CD4-positive, alpha-beta memory T cell (primary cell): Measurements from ENCODE around the gene PTPRT. TPM values are rescaled to one million over a fixed set of nuclear protein-coding genes. Genes with fewer than 3 reads are reported as not detected.
"Not testable (repeated sequence)": the region's sequence is repeated elsewhere in the genome, so short reads cannot be mapped to it uniquely, and the experiment has no call there.

Source experiments
- CTCF ChIA-PET: fragments of 350-600 bp; sonication (Branson Sonifier 250); formaldehyde crosslinking; loops from one replicate; lab custom pipeline; 2021; ENCODE audit warnings: inconsistent platforms; ENCODE audit not compliant: partially characterized antibody; lab: Charles Lee
- POLR2A ChIA-PET: fragments of 350-600 bp; sonication (Branson Sonifier 250); formaldehyde crosslinking; loops from one replicate; lab custom pipeline; 2021; ENCODE audit not compliant: partially characterized antibody; lab: Charles Lee
- DNase-seq, 5 donors: peaks; one replicate each; pipeline versions ENCODE4 v3.0.0 to v3.0.0-alpha.2; 2020 to 2022; ENCODE audit warnings: mixed read lengths in 1 of 5
- H3K27ac ChIP-seq: one replicate; pipeline ENCODE4 v1.7.0; 2013; ENCODE audit warnings: low read depth, low read length
- H3K27me3 ChIP-seq: 2 replicates; pipeline ENCODE4 v1.7.0; 2013; ENCODE audit warnings: mild to moderate bottlenecking, low read length, moderate library complexity; ENCODE audit not compliant: insufficient read depth
- H3K36me3 ChIP-seq: 2 replicates; pipeline ENCODE4 v1.7.0; 2013; ENCODE audit warnings: mild to moderate bottlenecking, low read length, moderate library complexity; ENCODE audit not compliant: insufficient read depth
- H3K4me1 ChIP-seq: 2 replicates; pipeline ENCODE4 v1.7.0; 2013; ENCODE audit warnings: mild to moderate bottlenecking, low read length, moderate library complexity; ENCODE audit not compliant: insufficient read depth
- H3K4me3 ChIP-seq, 2 donors: one replicate each; pipeline ENCODE4 v1.7.0; 2013; ENCODE audit warnings: low read length in 2 of 2, mild to moderate bottlenecking in 1 of 2
- H3K9me3 ChIP-seq, 2 donors: one replicate each; pipeline ENCODE4 v1.7.0; 2013; ENCODE audit warnings: low read length in 2 of 2, control low read depth in 1 of 2; ENCODE audit not compliant: control insufficient read depth in 1 of 2
- H3K27ac Mint-ChIP-seq, 7 donors: one replicate each; pipeline ENCODE4 v1.8.0; 2020 to 2021; ENCODE audit warnings: mixed read lengths in 7 of 7, mild to moderate bottlenecking in 6 of 7, inconsistent platforms in 3 of 7, moderate library complexity in 3 of 7
- H3K27me3 Mint-ChIP-seq, 2 donors: one replicate each; pipeline ENCODE4 v1.8.0; 2020 to 2021; ENCODE audit warnings: mixed read lengths in 2 of 2
- H3K36me3 Mint-ChIP-seq, 2 donors: one replicate each; pipeline ENCODE4 v1.8.0; 2020 to 2021; ENCODE audit warnings: mixed read lengths in 2 of 2, inconsistent platforms in 1 of 2, mild to moderate bottlenecking in 1 of 2
- H3K4me1 Mint-ChIP-seq, 4 donors: one replicate each; pipeline ENCODE4 v1.8.0; 2020 to 2021; ENCODE audit warnings: mixed read lengths in 4 of 4, mild to moderate bottlenecking in 1 of 4
- H3K4me3 Mint-ChIP-seq, 8 donors: one replicate each; pipeline ENCODE4 v1.8.0; 2020 to 2021; ENCODE audit warnings: mixed read lengths in 8 of 8, mild to moderate bottlenecking in 7 of 8, moderate library complexity in 6 of 8, inconsistent platforms in 3 of 8
- H3K9me3 Mint-ChIP-seq, 8 donors: one replicate each; pipeline ENCODE4 v1.8.0; 2020 to 2021; ENCODE audit warnings: mixed read lengths in 8 of 8, mild to moderate bottlenecking in 5 of 8, inconsistent platforms in 3 of 8, moderate library complexity in 1 of 8
- intact Hi-C: fragments of 100-400 bp; cut with micrococcal nuclease; formaldehyde crosslinking; loops from one replicate; pipeline ENCODE4 v1.15.1; 2023
- polyA plus RNA-seq, 2 donors: library from polyadenylated mRNA; unstranded; fragments of 300-500 nt; fragmentation: Illumina TruSeq; gene quantifications; one replicate each; pipeline ENCODE4 v1.2.3, GENCODE V29; 2021
- total RNA-seq, 2 experiments: library from RNA; stranded (reverse); gene quantifications; one replicate each; pipeline ENCODE4 v1.2.3, GENCODE V29; 2021

PTPRT gene
- total and polyA plus RNA-seq, 4 experiments from 2014 or later = not detected

- H3K27me3 Mint-ChIP-seq = no peaks in the 10 kb centered on the region
- CTCF ChIA-PET = no interaction called here
Measured at GRCh38 chr20:42901689-42902440, 287.8 kb downstream of the PTPRT start.

GRCh38 chr20:42900764-42901163 is 288.9 kb downstream of the PTPRT start:
- H3K27me3 Mint-ChIP-seq, H3K27me3 ChIP-seq, H3K9me3 ChIP-seq, H3K4me1 Mint-ChIP-seq, DNase-seq, H3K4me3 ChIP-seq, H3K27ac Mint-ChIP-seq, H3K36me3 Mint-ChIP-seq, intact Hi-C loops, CTCF ChIA-PET, H3K4me3 Mint-ChIP-seq, H3K36me3 ChIP-seq, POLR2A ChIA-PET, H3K27ac ChIP-seq, H3K4me1 ChIP-seq: not testable (repeated sequence)
- peaks cover 0 to 14% (median 5%) of the 10 kb centered on the region in 8 donors for H3K9me3 Mint-ChIP-seq

More at GRCh38 chr20:42901689-42902440, 287.8 kb downstream of the PTPRT start:
- no peaks in the 10 kb centered on the region for H3K36me3 Mint-ChIP-seq
- POLR2A ChIA-PET = no interaction called here
- no peak overlapping the region for H3K27ac Mint-ChIP-seq
- Histone ChIP-seq H3K9me3 (no peaks in the 10 kb centered on the region), H3K4me1 (no peaks in the 10 kb centered on the region), H3K27ac (no peak overlapping the region), H3K36me3 (no peaks in the 10 kb centered on the region), H3K27me3 (no peaks in the 10 kb centered on the region), H3K4me3 (no peak overlapping the region)
- no peak for DNase-seq
- intact Hi-C loops = no loop called here
- H3K4me3 Mint-ChIP-seq = no peak overlapping the region
- H3K9me3 Mint-ChIP-seq = peaks cover 0 to 14% (median 5%) of the 10 kb centered on the region in 8 donors
- H3K4me1 Mint-ChIP-seq = no peaks in the 10 kb centered on the region

- Mint-ChIP-seq H3K9me3 (peaks cover 0 to 24% (median 6%) of the 10 kb centered on the region in 8 donors), H3K4me1 (no peaks in the 10 kb centered on the region), H3K4me3 (no peak overlapping the region), H3K27ac (no peak overlapping the region), H3K36me3 (no peaks in the 10 kb centered on the region), H3K27me3 (no peaks in the 10 kb centered on the region)
- no peaks in the 10 kb centered on the region for H3K27me3 ChIP-seq
- no peak for DNase-seq
- no peak overlapping the region for H3K4me3 ChIP-seq
- CTCF ChIA-PET = no interaction called here
- no peak overlapping the region for H3K27ac ChIP-seq
- H3K4me1 ChIP-seq = no peaks in the 10 kb centered on the region
- POLR2A ChIA-PET = no interaction called here
- H3K9me3 ChIP-seq = no peaks in the 10 kb centered on the region
- H3K36me3 ChIP-seq = no peaks in the 10 kb centered on the region
- intact Hi-C loops = no loop called here
Measured at GRCh38 chr20:42895020-42895419, 294.7 kb downstream of the PTPRT start.

- H3K9me3 Mint-ChIP-seq = peaks cover 0 to 24% (median 8%) of the 10 kb centered on the region in 8 donors
- Histone ChIP-seq H3K27ac (no peak overlapping the region), H3K4me1 (no peaks in the 10 kb centered on the region), H3K36me3 (no peaks in the 10 kb centered on the region), H3K27me3 (no peaks in the 10 kb centered on the region), H3K9me3 (no peaks in the 10 kb centered on the region), H3K4me3 (no peak overlapping the region)
- POLR2A ChIA-PET = no interaction called here
- DNase-seq = no peak
- CTCF ChIA-PET = no interaction called here
- no peaks in the 10 kb centered on the region for H3K4me1 Mint-ChIP-seq
- intact Hi-C loops = no loop called here
- H3K27me3 Mint-ChIP-seq = no peaks in the 10 kb centered on the region
- H3K27ac Mint-ChIP-seq = no peak overlapping the region
- no peak overlapping the region for H3K4me3 Mint-ChIP-seq
- no peaks in the 10 kb centered on the region for H3K36me3 Mint-ChIP-seq
Measured at GRCh38 chr20:42894483-42894882, 295.2 kb downstream of the PTPRT start.

GRCh38 chr20:42889517-42889916 is 300.2 kb downstream of the PTPRT start:
- intact Hi-C loops = no loop called here
- H3K9me3 ChIP-seq = no peaks in the 10 kb centered on the region
- H3K27ac Mint-ChIP-seq = no peak overlapping the region
- no peak overlapping the region for H3K4me3 ChIP-seq
- CTCF ChIA-PET = no interaction called here
- no peaks in the 10 kb centered on the region for H3K4me1 Mint-ChIP-seq
- H3K36me3 Mint-ChIP-seq = no peaks in the 10 kb centered on the region
- DNase-seq = no peak
- POLR2A ChIA-PET = no interaction called here
- no peak overlapping the region for H3K27ac ChIP-seq
- H3K9me3 Mint-ChIP-seq = peaks cover 0 to 19% (median 8%) of the 10 kb centered on the region in 8 donors
- no peaks in the 10 kb centered on the region for H3K4me1 ChIP-seq
- no peaks in the 10 kb centered on the region for H3K27me3 Mint-ChIP-seq
- H3K27me3 ChIP-seq = no peaks in the 10 kb centered on the region
- H3K4me3 Mint-ChIP-seq = no peak overlapping the region
- no peaks in the 10 kb centered on the region for H3K36me3 ChIP-seq

GRCh38 chr20:42887281-42887680 is 302.4 kb downstream of the PTPRT start:
- Histone ChIP-seq H3K9me3 (no peaks in the 10 kb centered on the region), H3K27ac (no peak overlapping the region), H3K4me3 (no peak overlapping the region), H3K36me3 (no peaks in the 10 kb centered on the region), H3K27me3 (no peaks in the 10 kb centered on the region), H3K4me1 (no peaks in the 10 kb centered on the region)
- no peak overlapping the region for H3K4me3 Mint-ChIP-seq
- ChIA-PET CTCF (no interaction called here), POLR2A (no interaction called here)
- no peaks in the 10 kb centered on the region for H3K27me3 Mint-ChIP-seq
- DNase-seq = no peak
- no peaks in the 10 kb centered on the region for H3K36me3 Mint-ChIP-seq
- H3K27ac Mint-ChIP-seq = no peak overlapping the region
- intact Hi-C loops = no loop called here
- peaks cover 0 to 12% (median 7%) of the 10 kb centered on the region in 8 donors for H3K9me3 Mint-ChIP-seq
- no peaks in the 10 kb centered on the region for H3K4me1 Mint-ChIP-seq

GRCh38 chr20:42886801-42887200 is 302.9 kb downstream of the PTPRT start:
- H3K36me3 ChIP-seq = no peaks in the 10 kb centered on the region
- Mint-ChIP-seq H3K4me3 (no peak overlapping the region), H3K4me1 (no peaks in the 10 kb centered on the region), H3K27ac (no peak overlapping the region), H3K9me3 (peaks cover 0 to 12% (median 5%) of the 10 kb centered on the region in 8 donors), H3K36me3 (no peaks in the 10 kb centered on the region), H3K27me3 (no peaks in the 10 kb centered on the region)
- CTCF ChIA-PET = no interaction called here
- intact Hi-C loops = no loop called here
- H3K4me3 ChIP-seq = no peak overlapping the region
- POLR2A ChIA-PET = no interaction called here
- H3K9me3 ChIP-seq = no peaks in the 10 kb centered on the region
- no peak overlapping the region for H3K27ac ChIP-seq
- no peak for DNase-seq
- H3K27me3 ChIP-seq = no peaks in the 10 kb centered on the region
- H3K4me1 ChIP-seq = no peaks in the 10 kb centered on the region
